ENCODE results near the gene HOXA3.

HOXA3 gene

GRCh38 chr7:27177795-27178320 is 25.5 kb upstream of the HOXA3 start:
- DNase-seq (ENCODE audit: low spot score) = no peak

GRCh38 chr7:27176962-27177794 is 24.8 kb upstream of the HOXA3 start:
- no peak for DNase-seq (ENCODE audit: low spot score)

- no peak for DNase-seq (ENCODE audit: low spot score)
Measured at GRCh38 chr7:27176524-27176845, 24.1 kb upstream of the HOXA3 start.

- no peak for DNase-seq (ENCODE audit: low spot score)
Measured at GRCh38 chr7:27175626-27176523, 23.5 kb upstream of the HOXA3 start.

GRCh38 chr7:27174874-27175625 is 22.7 kb upstream of the HOXA3 start:
- no peak for DNase-seq (ENCODE audit: low spot score)

GRCh38 chr7:27173956-27174873 is 21.8 kb upstream of the HOXA3 start, which contains the start of gene HOXA10:
Gene HOXA10, minus strand, starts transcription at chr7:27174320. Its CDS starts 14 bp downstream, at chr7:27174306.
- DNase-seq (ENCODE audit: low spot score) = no peak

GRCh38 chr7:27173511-27173955 is 21.1 kb upstream of the HOXA3 start:
- DNase-seq (ENCODE audit: low spot score) = no peak

- no peak for DNase-seq (ENCODE audit: low spot score)
Measured at GRCh38 chr7:27172823-27173510, 20.6 kb upstream of the HOXA3 start.

- DNase-seq (ENCODE audit: low spot score) = no peak
Measured at GRCh38 chr7:27172315-27172774, 20.0 kb upstream of the HOXA3 start.

GRCh38 chr7:27171637-27172314 is 19.4 kb upstream of the HOXA3 start:
- DNase-seq (ENCODE audit: low spot score) = no peak

- DNase-seq (ENCODE audit: low spot score) = no peak
Measured at GRCh38 chr7:27171325-27171636, 18.9 kb upstream of the HOXA3 start.

GRCh38 chr7:27170426-27171324 is 18.3 kb upstream of the HOXA3 start:
- DNase-seq (ENCODE audit: low spot score) = no peak

GRCh38 chr7:27169658-27170425 is 17.5 kb upstream of the HOXA3 start:
- DNase-seq (ENCODE audit: low spot score) = no peak

- no peak for DNase-seq (ENCODE audit: low spot score)
Measured at GRCh38 chr7:27168265-27168947, 16.0 kb upstream of the HOXA3 start.

- no peak for DNase-seq (ENCODE audit: low spot score)
Measured at GRCh38 chr7:27167916-27168264, 15.5 kb upstream of the HOXA3 start.

GRCh38 chr7:27166531-27167505 is 14.4 kb upstream of the HOXA3 start:
- no peak for DNase-seq (ENCODE audit: low spot score)
